Heart left ventricle (tissue), 16 donors: ENCODE data around the gene IMPG2. TPM values are rescaled to one million over a fixed set of nuclear protein-coding genes. Genes with fewer than 3 reads are reported as not detected.
A peak's percentile ranks its signal among the peaks of the same experiment; 100 is the strongest.

ENCODE experiments used
- ATAC-seq, 4 donors: fragments of 200-7000 bp; cut with Tn5 transposase; one replicate each; pipeline ENCODE4 v1.9.1; 2020 to 2022; ENCODE audit warnings: moderate library complexity in 4 of 4, mild to moderate bottlenecking in 3 of 4, moderate number of reproducible peaks in 1 of 4
- DNase-seq, 5 donors: peaks; one replicate each; pipeline ENCODE4 v3.0.0-alpha.2; 2020
- H3K27ac ChIP-seq, 12 donors: fragments of 200-600 bp; sonication (generic) in 4 of 12; one replicate each; pipeline versions ENCODE4 v1.5.0 to v1.8.0; 2016 to 2022; ENCODE audit warnings: mild to moderate bottlenecking in 2 of 12
- H3K27me3 ChIP-seq, 9 donors: fragments of 200-600 bp; sonication (generic) in 2 of 9; one replicate each; pipeline versions ENCODE4 v1.5.1 to v1.8.0; 2016 to 2022; ENCODE audit warnings: mild to moderate bottlenecking in 3 of 9
- H3K36me3 ChIP-seq, 9 donors: fragments of 200-600 bp; sonication (generic) in 2 of 9; one replicate each; pipeline versions ENCODE4 v1.5.0 to v1.8.0; 2018 to 2022; ENCODE audit warnings: mild to moderate bottlenecking in 2 of 9
- H3K4me1 ChIP-seq, 12 donors: fragments of 200-600 bp; sonication (generic) in 4 of 12; one replicate each; pipeline versions ENCODE4 v1.5.0 to v1.8.0; 2016 to 2022; ENCODE audit warnings: mild to moderate bottlenecking in 3 of 12
- H3K4me3 ChIP-seq, 12 donors: fragments of 200-600 bp; sonication (generic) in 4 of 12; one replicate each; pipeline versions ENCODE4 v1.5.0 to v1.8.0; 2017 to 2022; ENCODE audit warnings: mild to moderate bottlenecking in 9 of 12, moderate library complexity in 4 of 12
- H3K9me3 ChIP-seq, 12 donors: fragments of 200-600 bp; sonication (generic) in 4 of 12; one replicate each; pipeline versions ENCODE4 v1.5.0 to v1.8.0; 2016 to 2022; ENCODE audit warnings: mild to moderate bottlenecking in 1 of 12
- POLR2A ChIP-seq, 2 donors: fragments of 450-650 bp; IDR thresholded peaks; one replicate each; pipeline ENCODE4 v1.6.1; 2017; ENCODE audit warnings: antibody characterized with exemption in 2 of 2, mild to moderate bottlenecking in 2 of 2, moderate library complexity in 2 of 2
- WGBS, 4 donors: extraction: QIAGEN DNeasy Blood & Tissue Kit in 2 of 4; methylation state at CpG; one replicate each; pipeline versions ENCODE4 v1.1.5 to v1.1.7; 2013 to 2018; 5-methylcytosine and 5-hydroxymethylcytosine counted together
- intact Hi-C, 10 donors: fragments of 100-400 bp; cut with DNase I; formaldehyde crosslinking; loops; one replicate each; pipeline versions ENCODE4 v1.11.1 to v1.14.2; 2022
- polyA plus RNA-seq, 2 donors: library from polyadenylated mRNA; stranded (reverse); fragments of 200-250 nt; gene quantifications; one replicate each; pipeline ENCODE4 v1.2.3, GENCODE V29; 2013
- total RNA-seq, 9 donors: library from RNA; depleted of rRNA in 2 of 9; stranded (reverse); fragments of >200 nt in 2 of 9; fragmentation: NEBNext Ultra II Directional in 3 of 9; extraction: Animal tissue kit (Norgen Biotek cat#: 25700) in 3 of 9; gene quantifications; one replicate each; pipeline versions ENCODE4 v1.1.0 to v1.2.4, GENCODE V29; 2016 to 2023
- TF ChIP-seq, protein P1 (sequence below), 12 donors: fragments of 200-600 bp; sonication (generic) in 4 of 12; IDR thresholded peaks; one replicate each; pipeline versions ENCODE4 v1.5.0 to v1.8.0; 2018 to 2022; ENCODE audit warnings: antibody characterized with exemption in 12 of 12, mild to moderate bottlenecking in 5 of 12
- donor health status: ischemic (EF 13 %, LVEDD 7.1; RV severe dilation, severe dysfunction).
- donor health status: healthy with polysubstance abuse.
- donor health status: DM: no; HTN: yes; CAD: no.
- donor health status: DM: no; HTN: no; CAD: no.
- donor health status: ischemic (EF 25% LVEDD 6.9; RV normal size, moderate dysfunction).
- donor health status: ischemic (EF 25% LVEDD 5.7; RV mildly dilated, moderate dysfunction).
- donor health status: healthy.
- donor health status: DM: yes; HTN: yes; CAD: no.
- donor health status: ischemic (EF 35%, LVEDD 5.7; RV mildly dilated, moderate dysfunction).
- donor health status: nonischemic (EF 11% LVEDD 7.7; RV severe dilation, severe dysfunction).
- donor health status: DM: yes; HTN: yes; CAD: no.
- donor health status: PGD.
- donor health status: ischemic (EF 29% LVEDD 5.4; RV normal size, mild dysfunction).
- donor health status: nonischemic (EF 23%, LVEDD 6.1; RV moderate dilation, normal function).

Gene IMPG2
- total and polyA plus RNA-seq, 11 donors = 0.06 to 0.41 (median 0.19) TPM; not detected in 1

DNA sequence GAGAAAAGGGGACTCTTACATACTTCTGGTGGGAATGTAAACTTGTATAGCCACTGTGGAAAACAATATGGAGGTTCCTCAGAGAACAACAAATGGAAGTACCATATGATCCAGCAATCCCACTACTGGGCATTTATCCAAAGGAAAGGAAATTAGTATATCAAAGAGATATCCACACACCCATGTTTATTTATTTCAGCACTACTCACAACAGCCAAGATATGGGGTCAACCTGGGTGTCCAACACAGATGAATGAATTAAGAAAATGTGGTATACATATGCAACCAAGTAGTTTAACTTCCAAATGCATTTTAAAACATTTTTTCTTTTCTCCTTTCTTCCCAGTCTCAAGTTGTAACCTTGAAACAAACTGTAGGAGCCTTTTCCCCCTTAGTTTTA lies 54.3 kb downstream of the IMPG2 start:
- no peaks in the 10 kb centered on the region for H3K36me3 ChIP-seq
- peaks cover 0 to 20% (median 0%) of the 10 kb centered on the region in 12 donors for H3K4me1 ChIP-seq
- ATAC-seq (no peak), DNase-seq (no peak)
- peaks cover 0 to 11% (median 0%) of the 10 kb centered on the region in 12 donors for H3K9me3 ChIP-seq
- H3K27me3 ChIP-seq = no peaks in the 10 kb centered on the region
- intact Hi-C loops = no loop called here
- H3K27ac ChIP-seq = no peak overlapping the region
- no peak for TF ChIP-seq POLR2A (IDR thresholded peaks at IDR 0.05)
- TF ChIP-seq, protein P1, sequence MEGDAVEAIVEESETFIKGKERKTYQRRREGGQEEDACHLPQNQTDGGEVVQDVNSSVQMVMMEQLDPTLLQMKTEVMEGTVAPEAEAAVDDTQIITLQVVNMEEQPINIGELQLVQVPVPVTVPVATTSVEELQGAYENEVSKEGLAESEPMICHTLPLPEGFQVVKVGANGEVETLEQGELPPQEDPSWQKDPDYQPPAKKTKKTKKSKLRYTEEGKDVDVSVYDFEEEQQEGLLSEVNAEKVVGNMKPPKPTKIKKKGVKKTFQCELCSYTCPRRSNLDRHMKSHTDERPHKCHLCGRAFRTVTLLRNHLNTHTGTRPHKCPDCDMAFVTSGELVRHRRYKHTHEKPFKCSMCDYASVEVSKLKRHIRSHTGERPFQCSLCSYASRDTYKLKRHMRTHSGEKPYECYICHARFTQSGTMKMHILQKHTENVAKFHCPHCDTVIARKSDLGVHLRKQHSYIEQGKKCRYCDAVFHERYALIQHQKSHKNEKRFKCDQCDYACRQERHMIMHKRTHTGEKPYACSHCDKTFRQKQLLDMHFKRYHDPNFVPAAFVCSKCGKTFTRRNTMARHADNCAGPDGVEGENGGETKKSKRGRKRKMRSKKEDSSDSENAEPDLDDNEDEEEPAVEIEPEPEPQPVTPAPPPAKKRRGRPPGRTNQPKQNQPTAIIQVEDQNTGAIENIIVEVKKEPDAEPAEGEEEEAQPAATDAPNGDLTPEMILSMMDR (IDR thresholded peaks at IDR 0.05) = no peak
- H3K4me3 ChIP-seq = no peak overlapping the region

DNA sequence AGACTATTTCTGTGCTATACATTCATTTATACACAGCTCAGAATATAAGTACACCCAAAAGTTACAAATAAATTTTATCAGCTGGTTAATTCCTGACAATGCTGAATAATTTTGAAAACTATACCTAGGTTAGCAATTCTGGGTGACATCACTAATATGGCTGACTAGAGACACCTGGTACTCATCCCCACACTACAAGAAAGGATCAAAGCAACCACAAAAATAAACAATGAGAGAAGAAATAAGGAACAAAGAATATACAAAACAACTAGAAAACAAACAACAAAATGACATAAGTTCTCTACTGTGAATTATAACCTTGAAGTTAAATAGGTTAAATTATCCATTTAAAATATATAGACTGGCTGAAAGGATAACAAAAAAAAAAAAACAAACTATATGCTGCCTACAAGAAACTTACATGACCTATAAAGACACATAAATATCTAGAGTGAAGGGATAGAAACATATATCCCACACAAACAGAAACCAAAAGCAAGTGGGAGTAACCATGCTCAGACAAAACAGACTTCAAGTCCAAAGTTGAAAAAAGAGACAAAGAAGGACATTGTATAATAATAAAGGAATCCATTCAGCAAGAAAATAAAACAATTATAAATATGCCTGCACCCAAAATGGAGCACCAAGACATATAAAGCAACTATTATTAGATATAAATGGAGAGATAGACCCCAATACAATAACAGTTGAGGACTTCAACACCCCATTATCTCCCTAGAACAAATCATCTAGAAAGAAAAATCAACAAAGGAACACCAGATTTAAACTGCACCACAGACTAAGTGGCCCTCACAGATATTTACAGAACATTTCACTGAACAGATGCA lies 57.8 kb downstream of the IMPG2 start:
- no peak for DNase-seq
- intact Hi-C loops = no loop called here
- H3K27ac ChIP-seq = peak overlapping the region in 1 of 12 donors; percentile 5

DNA sequence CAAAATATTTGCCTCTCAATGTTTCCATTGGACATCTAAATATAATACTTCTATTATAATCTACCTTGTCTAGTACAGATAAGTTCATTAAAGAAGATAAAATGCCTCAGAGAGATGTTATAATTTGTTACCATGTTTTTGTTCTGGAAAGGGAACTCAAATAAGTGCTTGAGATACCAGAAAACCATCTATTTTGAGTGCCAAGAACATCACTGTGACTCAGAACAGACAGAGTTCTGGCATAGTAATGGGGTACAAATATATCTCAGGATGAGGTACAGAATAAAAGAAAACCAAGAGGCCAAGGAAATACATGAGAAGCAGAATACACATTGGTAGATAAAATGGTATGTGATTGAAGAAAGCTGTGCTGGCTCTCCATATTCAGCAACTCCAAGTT lies 58.9 kb downstream of the IMPG2 start:
- Histone ChIP-seq H3K9me3 (peaks cover 0 to 11% (median 0%) of the 10 kb centered on the region in 12 donors), H3K36me3 (no peaks in the 10 kb centered on the region), H3K27me3 (no peaks in the 10 kb centered on the region), H3K27ac (no peak overlapping the region), H3K4me3 (no peak overlapping the region), H3K4me1 (peaks cover 0 to 17% (median 0%) of the 10 kb centered on the region in 12 donors)
- intact Hi-C loops = no loop called here
- DNase-seq (no peak), ATAC-seq (peak in 3 of 4 donors; percentile 43 to 64 (median 55))
- TF ChIP-seq, protein P1 (IDR thresholded peaks at IDR 0.05) = no peak
- no peak for TF ChIP-seq POLR2A (IDR thresholded peaks at IDR 0.05)

More for the DNA sequence above, 57.8 kb downstream of the IMPG2 start:
- Histone ChIP-seq H3K4me1 (peaks cover 0 to 17% (median 0%) of the 10 kb centered on the region in 12 donors), H3K4me3 (no peak overlapping the region), H3K36me3 (no peaks in the 10 kb centered on the region), H3K9me3 (peaks cover 0 to 11% (median 0%) of the 10 kb centered on the region in 12 donors), H3K27me3 (no peaks in the 10 kb centered on the region)
- TF ChIP-seq, protein P1 (IDR thresholded peaks at IDR 0.05) = no peak
- no peak for TF ChIP-seq POLR2A (IDR thresholded peaks at IDR 0.05)
- ATAC-seq = no peak

DNA sequence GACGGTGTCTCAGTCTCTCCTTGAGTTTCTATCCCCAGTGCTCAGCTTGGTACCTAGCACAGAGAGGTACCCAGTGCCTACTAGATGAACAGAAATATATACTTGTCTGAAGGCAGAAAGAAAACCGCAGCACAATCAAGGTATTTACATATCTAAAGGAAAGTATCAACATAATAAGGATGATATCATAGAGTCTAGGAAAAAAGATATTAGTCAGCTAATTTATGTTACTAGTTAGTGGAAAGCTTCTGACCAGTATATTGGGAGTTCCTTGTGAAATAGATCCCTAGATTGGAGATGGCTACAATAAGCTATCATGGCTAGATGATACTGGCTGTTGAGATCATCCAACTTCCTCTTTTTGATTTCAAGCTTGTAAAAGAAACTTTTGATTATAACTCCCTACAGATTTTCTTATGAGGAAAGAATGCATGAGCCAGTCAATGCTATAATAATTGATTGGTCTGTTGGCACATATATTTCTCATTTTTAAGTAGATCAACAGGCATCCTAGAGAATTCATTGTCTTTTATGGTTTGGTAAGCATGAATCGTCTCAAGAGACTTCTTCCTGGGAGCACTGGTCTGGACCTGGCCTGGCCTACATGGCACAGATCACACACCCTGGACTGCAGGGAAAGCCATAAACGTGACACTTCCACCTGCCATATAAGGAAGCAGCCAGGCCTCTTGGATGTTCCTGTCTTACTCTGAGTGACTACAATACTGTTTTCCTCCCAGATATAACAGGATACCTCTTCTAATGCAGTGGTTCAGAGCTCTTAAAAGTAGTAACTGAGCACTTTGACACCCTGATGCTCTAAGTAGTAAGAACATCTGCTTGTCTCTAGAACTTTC lies 60.7 kb downstream of the IMPG2 start:
- H3K4me1 ChIP-seq = peaks cover 0 to 17% (median 0%) of the 10 kb centered on the region in 12 donors
- H3K36me3 ChIP-seq = no peaks in the 10 kb centered on the region
- H3K9me3 ChIP-seq = peaks cover 0 to 4% (median 0%) of the 10 kb centered on the region in 12 donors
- no peak overlapping the region for H3K27ac ChIP-seq
- DNase-seq (no peak), ATAC-seq (no peak)
- TF ChIP-seq, protein P1 (IDR thresholded peaks at IDR 0.05) = no peak
- no peak for TF ChIP-seq POLR2A (IDR thresholded peaks at IDR 0.05)
- no peak overlapping the region for H3K4me3 ChIP-seq
- WGBS, 4 donors = 75 to 79% (median 77%) methylated on average over 4 of the region's 4 CpGs
- intact Hi-C loops = no loop called here
- no peaks in the 10 kb centered on the region for H3K27me3 ChIP-seq
